H1 (cell line): ENCODE results near the gene PPP1R18. TPM values are rescaled to one million over a fixed set of nuclear protein-coding genes. Genes with fewer than 3 reads are reported as not detected.

Experiments used
- CTCF ChIA-PET: fragments of 300-600 bp; sonication (Branson Sonifier 250); formaldehyde crosslinking; loops from one replicate; lab custom pipeline; 2021; ENCODE audit not compliant: partially characterized antibody; lab: Charles Lee
- POLR2A ChIA-PET: fragments of 300-600 bp; sonication (Branson Sonifier 250); formaldehyde crosslinking; loops from one replicate; lab custom pipeline; 2021; ENCODE audit warnings: inconsistent platforms; ENCODE audit not compliant: partially characterized antibody; lab: Charles Lee
- DNase-seq, 2 experiments: peaks; one replicate each; pipeline versions ENCODE4 v3.0.0 to v3.0.0-alpha.2; 2010 to 2022; ENCODE audit warnings: low spot score in 2 of 2, low read depth in 1 of 2, mixed read lengths in 1 of 2
- FAIRE-seq: peaks from 2 replicates; lab custom pipeline; 2011; peaks lifted over from hg19 to GRCh38; lab: Jason Lieb, UNC
- H2AFZ ChIP-seq: 2 replicates; pipeline ENCODE4 v1.8.1; 2012; ENCODE audit warnings: low read length, inconsistent platforms
- H2AK5ac ChIP-seq: 2 replicates; pipeline ENCODE4 v1.6.1; 2013; ENCODE audit warnings: low read depth, low read length
- H2BK120ac ChIP-seq: replicated peaks from 2 replicates; pipeline ENCODE3; 2013; ENCODE audit warnings: low read depth, low read length, inconsistent platforms
- H2BK12ac ChIP-seq: 2 replicates; pipeline ENCODE4 v1.6.1; 2013; ENCODE audit warnings: low read depth, low read length
- H2BK15ac ChIP-seq: 2 replicates; pipeline ENCODE4 v1.6.1; 2013; ENCODE audit warnings: low read length
- H2BK20ac ChIP-seq: 2 replicates; pipeline ENCODE4 v1.6.1; 2013; ENCODE audit warnings: low read length
- H2BK5ac ChIP-seq: 2 replicates; pipeline ENCODE4 v1.6.1; 2013; ENCODE audit warnings: low read depth, low read length
- H3K14ac ChIP-seq: 2 replicates; pipeline ENCODE4 v1.6.1; 2013; ENCODE audit warnings: inconsistent platforms; ENCODE audit not compliant: insufficient read length
- H3K18ac ChIP-seq: 2 replicates; pipeline ENCODE4 v1.6.1; 2013; ENCODE audit warnings: low read length; ENCODE audit errors: extremely low read depth
- H3K23ac ChIP-seq: 2 replicates; pipeline ENCODE4 v1.6.1; 2013; ENCODE audit warnings: inconsistent platforms; ENCODE audit not compliant: insufficient read length
- H3K23me2 ChIP-seq: 2 replicates; pipeline ENCODE4 v1.6.1; 2013; ENCODE audit warnings: low read depth, low read length
- H3K27ac ChIP-seq: 2 replicates; pipeline ENCODE4 v1.6.1; 2011; ENCODE audit warnings: low read depth, low read length, inconsistent platforms
- H3K27me3 ChIP-seq, 4 experiments: replicated peaks in 1 of 4; 1 replicate in 1 of 4; 2 replicates in 3 of 4; pipeline versions ENCODE4 v1.6.1 to v1.8.1; 2011 to 2013; ENCODE audit warnings: low read length in 3 of 4, mild to moderate bottlenecking in 3 of 4, inconsistent platforms in 2 of 4, mixed read lengths in 2 of 4, moderate library complexity in 1 of 4; ENCODE audit not compliant: control insufficient read depth in 3 of 4, insufficient read depth in 3 of 4; ENCODE audit errors: extremely low read depth in 1 of 4
- H3K36me3 ChIP-seq, 4 experiments: 2 replicates each; pipeline versions ENCODE4 v1.6.1 to v1.8.1; 2011 to 2013; ENCODE audit warnings: mild to moderate bottlenecking in 4 of 4, low read length in 3 of 4, moderate library complexity in 2 of 4, control low read depth in 1 of 4, inconsistent platforms in 1 of 4; ENCODE audit not compliant: insufficient read depth in 4 of 4, control insufficient read depth in 2 of 4
- H3K4ac ChIP-seq: replicated peaks from 2 replicates; pipeline ENCODE3; 2013; ENCODE audit warnings: low read length, low read depth, mixed read lengths, inconsistent platforms; ENCODE audit not compliant: insufficient read length
- H3K4me1 ChIP-seq, 4 experiments: replicated peaks in 1 of 4; 1 replicate in 1 of 4; 2 replicates in 3 of 4; pipeline versions ENCODE4 v1.6.1 to v1.8.1; 2011 to 2013; ENCODE audit warnings: low read length in 3 of 4, inconsistent platforms in 2 of 4, mixed read lengths in 1 of 4; ENCODE audit not compliant: insufficient read depth in 4 of 4, control insufficient read depth in 3 of 4
- H3K4me2 ChIP-seq, 2 experiments: 2 replicates each; pipeline versions ENCODE4 v1.6.1 to v1.8.1; 2011 to 2013; ENCODE audit warnings: low read depth in 2 of 2, low read length in 2 of 2, control low read depth in 1 of 2, inconsistent platforms in 1 of 2, mild to moderate bottlenecking in 1 of 2; ENCODE audit not compliant: insufficient read depth in 1 of 2
- H3K4me3 ChIP-seq, 4 experiments: fragments of 200-600, 300-600 bp in 1 of 4; sonication (generic), shearing (Covaris generic), sonication (Bioruptor Twin) in 1 of 4; 2 replicates each; pipeline versions ENCODE4 v1.5.1 to v1.8.1; 2011 to 2016; ENCODE audit warnings: low read length in 4 of 4, low read depth in 3 of 4, control low read depth in 2 of 4, inconsistent platforms in 2 of 4, mild to moderate bottlenecking in 2 of 4, mixed read lengths in 1 of 4, moderate library complexity in 1 of 4; ENCODE audit not compliant: insufficient read depth in 2 of 4; ENCODE audit errors: extremely low read depth in 1 of 4
- H3K56ac ChIP-seq: replicated peaks from 2 replicates; pipeline ENCODE3; 2013; ENCODE audit warnings: low read depth, mild to moderate bottlenecking, mixed read lengths, low read length, inconsistent platforms; ENCODE audit not compliant: insufficient read length
- H3K79me1 ChIP-seq: 2 replicates; pipeline ENCODE4 v1.6.1; 2013; ENCODE audit warnings: low read depth, low read length, control low read depth
- H3K79me2 ChIP-seq, 2 experiments: 2 replicates each; pipeline versions ENCODE4 v1.6.1 to v1.8.1; 2012 to 2013; ENCODE audit warnings: low read length in 2 of 2, mild to moderate bottlenecking in 2 of 2, inconsistent platforms in 1 of 2; ENCODE audit not compliant: insufficient read depth in 2 of 2, control insufficient read depth in 1 of 2
- H3K9ac ChIP-seq, 4 experiments: replicated peaks in 1 of 4; 1 replicate in 1 of 4; 2 replicates in 3 of 4; pipeline versions ENCODE4 v1.6.1 to v1.8.1; 2011 to 2013; ENCODE audit warnings: low read depth in 3 of 4, low read length in 3 of 4, control low read depth in 2 of 4, mild to moderate bottlenecking in 2 of 4, moderate library complexity in 2 of 4, inconsistent platforms in 1 of 4; ENCODE audit errors: extremely low read depth in 1 of 4
- H3K9me3 ChIP-seq, 2 experiments: 2 replicates each; pipeline versions ENCODE4 v1.6.1 to v1.8.1; 2012 to 2013; ENCODE audit warnings: mild to moderate bottlenecking in 2 of 2, moderate library complexity in 2 of 2, control low read depth in 1 of 2, inconsistent platforms in 1 of 2, low read depth in 1 of 2, low read length in 1 of 2, mixed read lengths in 1 of 2; ENCODE audit not compliant: insufficient read depth in 2 of 2
- H4K20me1 ChIP-seq, 2 experiments: replicated peaks in 1 of 2; 2 replicates each; pipeline versions ENCODE3 to v1.8.1; 2011 to 2013; ENCODE audit warnings: inconsistent platforms in 2 of 2, low read length in 2 of 2, mild to moderate bottlenecking in 1 of 2; ENCODE audit not compliant: insufficient read depth in 2 of 2, control insufficient read depth in 1 of 2
- H4K5ac ChIP-seq: 2 replicates; pipeline ENCODE4 v1.6.1; 2013; ENCODE audit warnings: low read length, low read depth, mixed read lengths, inconsistent platforms; ENCODE audit not compliant: insufficient read length
- H4K8ac ChIP-seq: 2 replicates; pipeline ENCODE4 v1.8.0; 2013; ENCODE audit warnings: mild to moderate bottlenecking, moderate library complexity, low read length, inconsistent platforms; ENCODE audit not compliant: insufficient read depth; ENCODE audit errors: extremely low read depth
- H4K91ac ChIP-seq: replicated peaks from 2 replicates; pipeline ENCODE3; 2013; ENCODE audit warnings: low read length, mixed read lengths, inconsistent platforms; ENCODE audit not compliant: insufficient read length
- EGR1 ChIP-seq: IDR thresholded peaks from 2 replicates; pipeline ENCODE4 v1.6.1; 2011; ENCODE audit warnings: low read depth, low read length, borderline replicate concordance
- EP300 ChIP-seq, 2 experiments: IDR thresholded peaks; 1 replicate in 1 of 2; 2 replicates in 1 of 2; pipeline ENCODE4 v1.6.1; 2011 to 2012; ENCODE audit warnings: low read depth in 2 of 2, low read length in 2 of 2, mild to moderate bottlenecking in 2 of 2, borderline replicate concordance in 1 of 2, inconsistent platforms in 1 of 2, moderate library complexity in 1 of 2
- HDAC6 ChIP-seq: IDR thresholded peaks from one replicate; pipeline ENCODE4 v1.7.1; 2012; ENCODE audit warnings: low read depth, mild to moderate bottlenecking, inconsistent platforms, low read length, moderate library complexity
- MAFK ChIP-seq: IDR thresholded peaks from 2 replicates; pipeline ENCODE4 v1.6.1; 2012; ENCODE audit warnings: low read depth, mild to moderate bottlenecking, improper control_type of control experiment, low read length
- SUZ12 ChIP-seq: fragments of 200-600 bp; sonication (generic); IDR thresholded peaks from 2 replicates; pipeline ENCODE4 v1.6.1; 2012; ENCODE audit warnings: mild to moderate bottlenecking, inconsistent platforms, low read length, moderate library complexity, mixed read lengths
- TCF12 ChIP-seq: IDR thresholded peaks from 2 replicates; pipeline ENCODE4 v1.6.1; 2011; ENCODE audit warnings: low read depth, mild to moderate bottlenecking, low read length
- WGBS, 2 experiments: shearing (Covaris generic) in 1 of 2; methylation state at CpG; one replicate each; pipeline versions ENCODE4 v1.1.6 to v1.1.7; 2013 to 2015; ENCODE audit warnings: low lambda C conversion rate in 2 of 2, mixed read lengths in 2 of 2, inconsistent platforms in 1 of 2, low coverage in 1 of 2, missing lambda C conversion rate in 1 of 2; ENCODE audit not compliant: insufficient replicate concordance in 2 of 2, insufficient coverage in 1 of 2, insufficient read length in 1 of 2; ENCODE audit errors: extremely low coverage in 1 of 2, missing lambda C conversion rate in 1 of 2; 5-methylcytosine and 5-hydroxymethylcytosine counted together
- polyA plus RNA-seq, 7 experiments: library from polyadenylated mRNA; depleted of rRNA in 3 of 7; stranded (reverse) in 5 of 7; unstranded in 2 of 7; fragments of >200 nt in 5 of 7; fragments of 200-250 nt in 2 of 7; gene quantifications; 1 replicate in 5 of 7; 2 replicates in 1 of 7; 4 replicates in 1 of 7; pipeline versions ENCODE4 v1.2.1 to v1.2.3, GENCODE V29; 2011 to 2013; ENCODE audit warnings: missing spikeins in 2 of 7, mixed read lengths in 2 of 7
- total RNA-seq: library from RNA; stranded (reverse); fragmentation: NEBNext Ultra II Directional; extraction: Animal tissue kit (Norgen Biotek cat#: 25700); gene quantifications from 2 replicates; pipeline ENCODE4 v1.2.1, GENCODE V29; 2021
- TF ChIP-seq, protein P1 (sequence below), 3 experiments: IDR thresholded peaks; 1 replicate in 2 of 3; 2 replicates in 1 of 3; pipeline versions ENCODE4 v1.5.1 to v1.6.1; 2011; ENCODE audit warnings: low read length in 3 of 3, mild to moderate bottlenecking in 3 of 3, inconsistent platforms in 2 of 3, low read depth in 1 of 3, moderate library complexity in 1 of 3; ENCODE audit not compliant: insufficient read depth in 1 of 3; ENCODE audit errors: control extremely low read depth in 1 of 3
- TF ChIP-seq, protein P2 (sequence below): IDR thresholded peaks from 2 replicates; pipeline ENCODE4 v1.6.1; 2012; ENCODE audit warnings: inconsistent platforms

PPP1R18 gene
- total and polyA plus RNA-seq, 2 of the 8 experiments (the other 6 are each of a cell fraction or from before 2014, with no cell fraction given): 25.1 to 29.1 TPM

DNA sequence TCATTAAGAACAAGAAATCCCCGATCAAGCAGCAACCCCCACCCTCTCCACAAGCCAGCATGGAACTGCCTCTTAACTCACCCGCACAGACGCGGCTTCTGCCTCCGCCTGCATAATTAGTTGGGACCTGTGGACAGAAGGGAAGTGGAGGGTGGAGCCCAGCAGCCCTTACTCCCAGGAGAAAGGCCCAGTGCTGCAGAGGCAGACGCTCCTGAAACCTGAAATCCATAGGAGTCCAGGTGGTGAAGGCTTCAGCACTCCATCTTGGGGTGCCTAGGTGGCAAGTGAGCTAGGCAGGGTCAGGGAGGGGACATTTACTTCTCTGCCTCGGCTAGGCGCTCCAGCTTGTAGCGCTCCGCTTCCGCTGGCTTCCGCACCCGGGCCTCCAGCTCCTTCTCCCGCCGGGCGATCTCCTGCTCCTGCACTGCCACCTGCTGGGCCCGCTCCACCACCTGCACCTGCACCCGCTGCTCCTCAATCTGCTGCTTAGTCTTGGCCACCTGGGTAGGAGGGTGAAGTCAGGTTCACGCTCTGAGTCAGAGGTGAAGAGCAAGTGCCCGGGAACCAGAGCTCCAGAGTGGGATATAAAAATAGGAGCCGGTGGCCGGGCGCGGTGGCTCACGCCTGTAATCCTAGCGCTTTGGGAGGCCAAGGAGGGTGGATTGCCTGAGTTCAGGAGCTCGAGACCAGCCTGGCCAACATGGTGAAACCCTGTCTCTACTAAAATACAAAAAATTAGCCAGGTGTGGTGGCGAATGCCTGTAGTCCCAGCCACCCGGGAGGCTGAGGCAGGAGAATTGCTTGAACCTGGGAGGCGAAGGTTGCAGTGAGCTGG, 44.4 kb upstream of the PPP1R18 start:
- peak overlapping the region; percentile 75 for H2BK5ac ChIP-seq
- H3K4ac ChIP-seq: no peak overlapping the region
- no peaks in the 10 kb centered on the region for H3K4me1 ChIP-seq
- no peaks in the 10 kb centered on the region for H3K27me3 ChIP-seq
- POLR2A ChIA-PET: interaction anchor here (0.5 to 35.9 kb wide), 13 partner anchors 6 to 183 kb away, joined by 3 to 732 read pairs (median 4); partner anchors contain the start of genes DHX16, FLOT1, IER3 and MDC1
- no peaks in the 10 kb centered on the region for H3K79me1 ChIP-seq
- no peak overlapping the region for H3K18ac ChIP-seq
- CTCF ChIA-PET: interaction anchor here (0.6 to 11.8 kb wide), 37 partner anchors 10 to 436 kb away, joined by 3 to 147 read pairs (median 4); partner anchors contain the start of genes DHX16, FLOT1, MDC1 and MRPS18B
- WGBS, 2 experiments: 84% methylated on average over 30 of the region's 30 CpGs; no CpG with 5 or more reads in 1 of the 2 experiments
- H2BK12ac ChIP-seq: no peak overlapping the region
- no peak overlapping the region for H3K4me2 ChIP-seq
- H3K23ac ChIP-seq: no peak overlapping the region
- no peak overlapping the region for H4K8ac ChIP-seq
- DNase-seq (peak in 1 of 2 experiments; percentile 87), FAIRE-seq (no peak)
- H3K9ac ChIP-seq: no peak overlapping the region
- H2BK15ac ChIP-seq: no peak overlapping the region
- H3K14ac ChIP-seq: no peak overlapping the region
- no peak overlapping the region for H2BK120ac ChIP-seq
- peaks cover 9 to 30% (median 21%) of the 10 kb centered on the region in 4 experiments; a peak in 7 of 8 replicates for H3K36me3 ChIP-seq
- H3K23me2 ChIP-seq: no peaks in the 10 kb centered on the region
- no peak overlapping the region for H4K5ac ChIP-seq
- H3K9me3 ChIP-seq: no peaks in the 10 kb centered on the region
- H2AK5ac ChIP-seq: no peak overlapping the region
- H3K79me2 ChIP-seq: no peaks in the 10 kb centered on the region
- peaks cover 3 to 9% of the 10 kb centered on the region in 2 experiments for H4K20me1 ChIP-seq
- H4K91ac ChIP-seq: no peak overlapping the region
- H3K27ac ChIP-seq: no peak overlapping the region
- H3K4me3 ChIP-seq: no peak overlapping the region
- no peak overlapping the region for H3K56ac ChIP-seq
- no peak overlapping the region for H2BK20ac ChIP-seq
- H2AFZ ChIP-seq: no peak overlapping the region
- TF ChIP-seq EP300 (IDR thresholded peaks at IDR 0.05; ENCODE audit: borderline replicate concordance in 1 of 2, low read depth in 2 of 2, low read length in 2 of 2) (no peak), MAFK (no peak), TCF12 (no peak), EGR1 (no peak), HDAC6 (no peak), SUZ12 (no peak)
- TF ChIP-seq, protein P1, sequence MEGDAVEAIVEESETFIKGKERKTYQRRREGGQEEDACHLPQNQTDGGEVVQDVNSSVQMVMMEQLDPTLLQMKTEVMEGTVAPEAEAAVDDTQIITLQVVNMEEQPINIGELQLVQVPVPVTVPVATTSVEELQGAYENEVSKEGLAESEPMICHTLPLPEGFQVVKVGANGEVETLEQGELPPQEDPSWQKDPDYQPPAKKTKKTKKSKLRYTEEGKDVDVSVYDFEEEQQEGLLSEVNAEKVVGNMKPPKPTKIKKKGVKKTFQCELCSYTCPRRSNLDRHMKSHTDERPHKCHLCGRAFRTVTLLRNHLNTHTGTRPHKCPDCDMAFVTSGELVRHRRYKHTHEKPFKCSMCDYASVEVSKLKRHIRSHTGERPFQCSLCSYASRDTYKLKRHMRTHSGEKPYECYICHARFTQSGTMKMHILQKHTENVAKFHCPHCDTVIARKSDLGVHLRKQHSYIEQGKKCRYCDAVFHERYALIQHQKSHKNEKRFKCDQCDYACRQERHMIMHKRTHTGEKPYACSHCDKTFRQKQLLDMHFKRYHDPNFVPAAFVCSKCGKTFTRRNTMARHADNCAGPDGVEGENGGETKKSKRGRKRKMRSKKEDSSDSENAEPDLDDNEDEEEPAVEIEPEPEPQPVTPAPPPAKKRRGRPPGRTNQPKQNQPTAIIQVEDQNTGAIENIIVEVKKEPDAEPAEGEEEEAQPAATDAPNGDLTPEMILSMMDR (IDR thresholded peaks at IDR 0.05; ENCODE audit: control extremely low read depth in 1 of 3, insufficient read depth in 1 of 3, low read depth in 1 of 3, low read length in 3 of 3): peak; percentile 71 to 78 (median 73)
- TF ChIP-seq, protein P2, sequence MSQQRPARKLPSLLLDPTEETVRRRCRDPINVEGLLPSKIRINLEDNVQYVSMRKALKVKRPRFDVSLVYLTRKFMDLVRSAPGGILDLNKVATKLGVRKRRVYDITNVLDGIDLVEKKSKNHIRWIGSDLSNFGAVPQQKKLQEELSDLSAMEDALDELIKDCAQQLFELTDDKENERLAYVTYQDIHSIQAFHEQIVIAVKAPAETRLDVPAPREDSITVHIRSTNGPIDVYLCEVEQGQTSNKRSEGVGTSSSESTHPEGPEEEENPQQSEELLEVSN: no peak
